ENCODE data around the gene PRKAG2.

DNA sequence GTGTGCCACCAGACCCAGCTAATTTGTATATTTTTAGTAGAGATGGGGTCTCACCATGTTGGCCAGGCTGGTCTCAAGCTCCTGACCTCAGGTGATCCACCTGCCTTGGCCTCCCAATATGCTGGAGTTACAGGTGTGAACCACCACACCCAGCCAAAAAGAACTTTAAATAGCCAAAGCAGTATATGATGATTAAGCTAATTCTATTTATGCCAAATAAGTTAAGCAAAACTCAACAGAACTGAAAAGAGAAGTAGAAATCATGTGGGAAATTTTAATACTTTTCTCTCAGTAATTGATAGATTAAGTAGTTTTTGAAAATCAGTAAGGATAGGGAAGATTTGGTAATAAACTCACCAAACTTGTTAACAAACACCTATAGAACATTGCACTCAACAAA, 332.7 kb downstream of the PRKAG2 start:
- TF ChIP-seq, protein P1, sequence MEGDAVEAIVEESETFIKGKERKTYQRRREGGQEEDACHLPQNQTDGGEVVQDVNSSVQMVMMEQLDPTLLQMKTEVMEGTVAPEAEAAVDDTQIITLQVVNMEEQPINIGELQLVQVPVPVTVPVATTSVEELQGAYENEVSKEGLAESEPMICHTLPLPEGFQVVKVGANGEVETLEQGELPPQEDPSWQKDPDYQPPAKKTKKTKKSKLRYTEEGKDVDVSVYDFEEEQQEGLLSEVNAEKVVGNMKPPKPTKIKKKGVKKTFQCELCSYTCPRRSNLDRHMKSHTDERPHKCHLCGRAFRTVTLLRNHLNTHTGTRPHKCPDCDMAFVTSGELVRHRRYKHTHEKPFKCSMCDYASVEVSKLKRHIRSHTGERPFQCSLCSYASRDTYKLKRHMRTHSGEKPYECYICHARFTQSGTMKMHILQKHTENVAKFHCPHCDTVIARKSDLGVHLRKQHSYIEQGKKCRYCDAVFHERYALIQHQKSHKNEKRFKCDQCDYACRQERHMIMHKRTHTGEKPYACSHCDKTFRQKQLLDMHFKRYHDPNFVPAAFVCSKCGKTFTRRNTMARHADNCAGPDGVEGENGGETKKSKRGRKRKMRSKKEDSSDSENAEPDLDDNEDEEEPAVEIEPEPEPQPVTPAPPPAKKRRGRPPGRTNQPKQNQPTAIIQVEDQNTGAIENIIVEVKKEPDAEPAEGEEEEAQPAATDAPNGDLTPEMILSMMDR (IDR thresholded peaks at IDR 0.05), result no peak
- TF ChIP-seq POLR2A (IDR thresholded peaks at IDR 0.05), result no peak

Measured in thyroid gland (tissue), 4 donors.